CD4-positive, alpha-beta T cell treated with Interleukin-1 beta for 1 hour (primary cell): ENCODE data around the gene SERPINF2.
"Not testable (repeated sequence)": the region's sequence is repeated elsewhere in the genome, so short reads cannot be mapped to it uniquely, and the experiment has no call there.

Experiments
- DNase-seq, 2 donors: peaks; one replicate each; pipeline ENCODE4 v3.0.0-alpha.2; 2020 to 2022

SERPINF2 gene

DNA sequence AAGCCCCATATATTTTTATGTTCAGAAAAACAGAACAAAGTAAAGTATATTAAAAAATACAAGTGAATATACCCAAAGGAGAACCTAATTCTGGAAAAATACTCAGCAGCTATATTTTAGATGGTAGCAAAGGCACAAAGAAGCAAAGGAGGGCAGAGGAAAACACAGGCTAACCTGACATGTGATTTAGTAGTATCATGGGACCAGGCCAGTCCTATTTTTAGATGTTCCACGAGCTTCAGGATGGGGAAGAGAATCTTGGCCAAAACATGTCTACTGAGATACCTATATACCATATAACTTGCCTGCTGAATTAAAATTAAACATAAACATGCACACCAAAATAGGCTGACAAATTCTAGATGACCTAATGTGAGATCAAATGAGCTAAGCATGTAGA is 54.1 kb downstream of the SERPINF2 start:
- DNase-seq = no peak

DNA sequence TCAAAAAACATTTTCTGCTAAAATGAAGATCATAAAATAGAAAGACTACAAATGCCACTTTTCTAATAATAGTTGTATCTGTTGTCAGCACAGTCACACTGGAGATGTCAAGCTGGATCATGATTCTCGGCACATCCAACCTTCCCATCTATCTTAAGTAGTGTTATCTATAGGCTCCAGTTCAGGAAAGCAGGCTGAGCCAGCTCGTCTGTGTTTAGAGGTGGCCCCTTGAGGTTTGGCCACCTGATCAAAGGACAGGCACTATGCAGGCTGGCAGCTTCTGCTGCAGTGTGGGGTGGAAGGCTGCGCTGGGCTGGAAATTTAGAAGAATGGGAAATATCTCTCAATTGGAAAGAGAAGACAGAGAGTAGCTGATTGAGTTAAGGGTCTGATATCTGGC is 54.7 kb downstream of the SERPINF2 start:
- no peak for DNase-seq

DNA sequence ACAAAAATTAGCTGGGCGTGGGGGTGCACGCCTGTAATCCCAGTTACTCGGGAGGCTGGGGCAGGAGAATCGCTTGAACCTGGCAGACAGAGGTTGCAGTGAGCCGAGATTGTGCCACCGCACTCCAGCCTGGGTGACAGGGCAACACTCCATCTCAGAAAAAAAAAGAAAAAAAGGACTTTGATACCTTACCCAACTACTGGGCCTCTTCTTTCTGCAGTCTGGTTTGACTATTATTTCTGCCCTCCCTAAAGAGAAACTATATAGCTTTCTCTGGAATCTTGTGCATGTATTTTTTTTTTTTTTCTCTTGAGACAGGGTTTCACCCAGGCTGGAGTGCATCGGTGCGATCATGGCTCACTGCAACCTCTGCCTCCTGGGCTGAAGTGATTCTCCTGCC is 55.2 kb downstream of the SERPINF2 start:
- not testable (repeated sequence) for DNase-seq

DNA sequence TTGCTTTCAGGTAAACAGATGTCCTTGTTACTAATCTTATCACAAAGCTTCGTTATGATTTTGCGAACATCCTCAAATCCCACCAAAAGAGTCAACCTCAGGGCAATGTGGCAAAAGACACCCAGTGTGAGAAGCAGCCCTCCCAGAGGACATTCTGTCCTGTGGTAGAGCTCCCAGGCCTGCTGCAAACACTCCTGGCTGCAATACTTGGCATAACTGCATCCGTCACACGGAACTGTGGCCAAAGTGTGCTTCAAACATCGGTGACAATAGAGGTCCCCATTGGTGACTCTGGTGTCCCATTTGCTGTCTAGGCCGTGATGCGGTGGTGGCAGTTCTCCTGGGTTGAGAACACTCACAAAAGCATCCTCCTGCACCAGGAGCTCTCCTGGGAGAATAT is 57.6 kb downstream of the SERPINF2 start:
- no peak for DNase-seq

DNA sequence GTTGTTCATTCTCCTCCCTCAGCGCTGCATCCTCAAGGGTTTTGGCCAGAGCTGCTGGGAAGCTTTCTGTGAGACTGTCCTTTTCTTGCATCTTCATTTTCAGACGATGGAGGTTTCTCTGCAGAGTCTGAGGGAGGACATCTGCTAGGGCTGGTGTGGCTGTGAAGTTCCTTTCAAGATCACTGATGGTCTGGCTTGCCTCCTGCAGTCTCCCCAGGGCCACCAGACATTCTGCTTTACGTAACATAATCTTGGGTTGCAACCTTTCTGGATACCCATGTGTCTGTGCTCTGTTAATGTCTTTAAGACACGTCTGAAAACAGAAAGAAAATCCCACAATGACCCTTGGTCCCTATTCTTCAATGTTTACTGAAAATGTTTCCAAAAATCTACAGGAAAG is 58.0 kb downstream of the SERPINF2 start:
- DNase-seq = no peak

DNA sequence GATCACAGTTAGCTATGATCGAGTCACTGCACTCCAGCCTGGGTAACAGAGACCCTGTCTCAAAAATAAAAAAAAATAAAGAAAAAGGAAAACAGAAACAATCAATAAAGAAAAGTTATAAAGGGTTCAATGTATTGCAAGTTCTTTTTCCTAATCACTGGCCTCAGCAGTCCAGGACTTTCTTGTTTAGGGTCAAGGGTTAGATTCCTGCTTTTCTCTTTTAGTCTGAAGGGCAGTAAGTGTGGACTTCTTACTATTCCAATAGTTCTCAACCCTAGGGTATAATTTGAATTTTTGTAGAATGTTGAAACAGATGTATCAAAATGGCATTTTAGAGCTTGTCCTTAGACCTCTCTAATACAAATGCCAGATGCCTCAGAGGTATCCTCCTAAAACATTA is 59.8 kb downstream of the SERPINF2 start:
- DNase-seq = no peak

DNA sequence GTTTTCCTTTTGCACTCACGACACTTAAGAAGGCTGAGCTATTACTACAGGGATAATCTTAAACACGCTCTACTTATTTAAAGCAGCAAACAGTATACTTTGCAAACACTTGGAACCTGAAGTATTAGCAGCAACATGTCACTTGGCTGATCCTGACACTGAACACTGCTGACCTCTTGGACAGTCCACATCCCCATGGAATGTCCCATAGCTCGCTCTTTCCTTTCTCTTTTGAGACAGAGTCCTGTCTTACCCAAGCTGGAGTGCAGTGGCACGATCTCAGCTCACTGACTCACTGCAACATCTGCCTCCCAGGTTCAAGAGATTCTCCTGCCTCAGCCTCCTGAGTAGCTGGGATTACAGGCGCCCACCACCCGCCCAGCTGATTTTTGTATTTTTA is 60.6 kb downstream of the SERPINF2 start:
- no peak for DNase-seq
